Natural killer cell (primary cell): ENCODE results near the gene PDE4D. TPM values are rescaled to one million over a fixed set of nuclear protein-coding genes. Genes with fewer than 3 reads are reported as not detected.

ENCODE experiments used
- ATAC-seq, 3 donors: fragments of 150-1000 bp in 2 of 3; fragments of 200-7000 bp in 1 of 3; cut with Tn5 transposase; 1 replicate in 1 of 3; 2 replicates in 2 of 3; pipeline ENCODE4 v1.10.0; 2021; ENCODE audit warnings: mild to moderate bottlenecking in 2 of 3, moderate library complexity in 2 of 3
- DNase-seq, 2 donors: peaks; one replicate each; pipeline versions ENCODE4 v3.0.0 to v3.0.0-alpha.2; 2013 to 2021; ENCODE audit warnings: mixed read lengths in 1 of 2
- H3K27ac ChIP-seq: one replicate; pipeline ENCODE4 v1.5.1; 2013; ENCODE audit warnings: mild to moderate bottlenecking, low read length
- H3K27me3 ChIP-seq: one replicate; pipeline ENCODE4 v1.6.1; 2013; ENCODE audit warnings: low read length; ENCODE audit not compliant: control insufficient read depth, insufficient read depth
- H3K36me3 ChIP-seq: one replicate; pipeline ENCODE4 v1.6.1; 2013; ENCODE audit warnings: low read length; ENCODE audit not compliant: control insufficient read depth, insufficient read depth
- H3K4me1 ChIP-seq: one replicate; pipeline ENCODE4 v1.6.1; 2013; ENCODE audit warnings: low read length; ENCODE audit not compliant: control insufficient read depth, insufficient read depth
- H3K4me3 ChIP-seq: one replicate; pipeline ENCODE4 v1.5.1; 2013; ENCODE audit warnings: low read length
- H3K9me3 ChIP-seq: one replicate; pipeline ENCODE4 v1.6.1; 2013; ENCODE audit warnings: low read length; ENCODE audit not compliant: control insufficient read depth, insufficient read depth
- H3K27ac Mint-ChIP-seq, 2 donors: one replicate each; pipeline ENCODE4 v1.8.0; 2022; ENCODE audit warnings: mild to moderate bottlenecking in 2 of 2, mixed read lengths in 2 of 2, moderate library complexity in 1 of 2
- H3K27me3 Mint-ChIP-seq, 2 donors: one replicate each; pipeline ENCODE4 v1.8.0; 2022; ENCODE audit warnings: low read depth in 2 of 2, mixed read lengths in 2 of 2
- H3K36me3 Mint-ChIP-seq: one replicate; pipeline ENCODE4 v1.8.0; 2022; ENCODE audit warnings: mixed read lengths
- H3K4me1 Mint-ChIP-seq, 2 donors: one replicate each; pipeline ENCODE4 v1.8.0; 2022; ENCODE audit warnings: mixed read lengths in 2 of 2
- H3K4me3 Mint-ChIP-seq: one replicate; pipeline ENCODE4 v1.8.0; 2022; ENCODE audit warnings: mild to moderate bottlenecking, moderate library complexity, mixed read lengths
- H3K9me3 Mint-ChIP-seq, 2 donors: one replicate each; pipeline ENCODE4 v1.8.0; 2022; ENCODE audit warnings: mixed read lengths in 2 of 2
- CTCF ChIP-seq: fragments of 200-600 bp; IDR thresholded peaks from one replicate; pipeline ENCODE4 v1.8.0; 2022; ENCODE audit warnings: antibody characterized with exemption
- WGBS: methylation state at CpG from one replicate; pipeline ENCODE4 v1.1.7; 2013; ENCODE audit warnings: missing lambda C conversion rate; ENCODE audit not compliant: insufficient coverage; 5-methylcytosine and 5-hydroxymethylcytosine counted together
- intact Hi-C: fragments of 100-400 bp; cut with micrococcal nuclease; formaldehyde crosslinking; loops from one replicate; pipeline ENCODE4 v1.14.2; 2022
- total RNA-seq, 4 donors: library from RNA; stranded (reverse); fragments of 120-200 nt in 1 of 4; gene quantifications; one replicate each; pipeline versions ENCODE4 v1.2.3 to v1.2.4, GENCODE V29; 2013 to 2022

The PDE4D gene
- total RNA-seq, 3 donors from 2014 or later (not counting 1 experiment from before 2014, with no cell fraction given) = 109 to 170 (median 116) TPM

GRCh38 chr5:59067956-59068656, 825.4 kb downstream of the PDE4D start:
- no peak for ATAC-seq
- no peaks in the 10 kb centered on the region for H3K27me3 Mint-ChIP-seq
- intact Hi-C loops = no loop called here

GRCh38 chr5:59066367-59067163, 827.0 kb downstream of the PDE4D start:
- H3K36me3 ChIP-seq = no peaks in the 10 kb centered on the region
- ATAC-seq = no peak
- no peaks in the 10 kb centered on the region for H3K27me3 Mint-ChIP-seq
- no peak overlapping the region for H3K4me3 ChIP-seq
- 67% methylated on average over 1 of the region's 5 CpGs for WGBS
- H3K4me3 Mint-ChIP-seq = no peak overlapping the region
- no peaks in the 10 kb centered on the region for H3K4me1 ChIP-seq
- TF ChIP-seq CTCF = no peak
- H3K27ac Mint-ChIP-seq = no peak overlapping the region
- no peaks in the 10 kb centered on the region for H3K9me3 ChIP-seq
- no peaks in the 10 kb centered on the region for H3K36me3 Mint-ChIP-seq
- DNase-seq = no peak
- H3K27ac ChIP-seq = no peak overlapping the region
- intact Hi-C loops = no loop called here
- peaks cover 2% of the 10 kb centered on the region for H3K27me3 ChIP-seq
- no peaks in the 10 kb centered on the region for H3K9me3 Mint-ChIP-seq
- H3K4me1 Mint-ChIP-seq = no peaks in the 10 kb centered on the region

More at GRCh38 chr5:59067956-59068656, 825.4 kb downstream of the PDE4D start:
- no peaks in the 10 kb centered on the region for H3K36me3 Mint-ChIP-seq
- Histone ChIP-seq H3K4me1 (no peaks in the 10 kb centered on the region), H3K27ac (no peak overlapping the region), H3K9me3 (no peaks in the 10 kb centered on the region), H3K27me3 (peaks cover 2% of the 10 kb centered on the region), H3K36me3 (no peaks in the 10 kb centered on the region), H3K4me3 (no peak overlapping the region)
- no peak for DNase-seq
- no peaks in the 10 kb centered on the region for H3K9me3 Mint-ChIP-seq
- no peak overlapping the region for H3K4me3 Mint-ChIP-seq
- no peak for TF ChIP-seq CTCF
- whole genome bisulfite sequencing = 94% methylated on average over 2 of the region's 4 CpGs
- H3K4me1 Mint-ChIP-seq = peaks cover 0 to 3% of the 10 kb centered on the region in 2 donors
- no peak overlapping the region for H3K27ac Mint-ChIP-seq

GRCh38 chr5:59065554-59065953, 828.0 kb downstream of the PDE4D start:
- DNase-seq (no peak), ATAC-seq (no peak)
- intact Hi-C loops = no loop called here
- no peaks in the 10 kb centered on the region for H3K36me3 ChIP-seq
- no peak overlapping the region for H3K4me3 ChIP-seq
- H3K27me3 ChIP-seq = peaks cover 2% of the 10 kb centered on the region
- Mint-ChIP-seq H3K27ac (no peak overlapping the region), H3K9me3 (no peaks in the 10 kb centered on the region), H3K4me3 (no peak overlapping the region), H3K4me1 (no peaks in the 10 kb centered on the region), H3K36me3 (no peaks in the 10 kb centered on the region), H3K27me3 (no peaks in the 10 kb centered on the region)
- WGBS = no CpG with 5 or more reads among the region's 1 CpG
- no peak overlapping the region for H3K27ac ChIP-seq
- TF ChIP-seq CTCF = no peak
- no peaks in the 10 kb centered on the region for H3K9me3 ChIP-seq
- H3K4me1 ChIP-seq = no peaks in the 10 kb centered on the region
